GM19455 (cell line): ENCODE measurements around the gene MYH7.
"Not testable (repeated sequence)": the region's sequence is repeated elsewhere in the genome, so short reads cannot be mapped to it uniquely, and the experiment has no call there.

Experiments used
- ATAC-seq: cut with Tn5 transposase; IDR thresholded peaks from one replicate; pipeline ENCODE4 v1.9.1; 2021; ENCODE audit not compliant: unreplicated experiment

MYH7 gene

DNA sequence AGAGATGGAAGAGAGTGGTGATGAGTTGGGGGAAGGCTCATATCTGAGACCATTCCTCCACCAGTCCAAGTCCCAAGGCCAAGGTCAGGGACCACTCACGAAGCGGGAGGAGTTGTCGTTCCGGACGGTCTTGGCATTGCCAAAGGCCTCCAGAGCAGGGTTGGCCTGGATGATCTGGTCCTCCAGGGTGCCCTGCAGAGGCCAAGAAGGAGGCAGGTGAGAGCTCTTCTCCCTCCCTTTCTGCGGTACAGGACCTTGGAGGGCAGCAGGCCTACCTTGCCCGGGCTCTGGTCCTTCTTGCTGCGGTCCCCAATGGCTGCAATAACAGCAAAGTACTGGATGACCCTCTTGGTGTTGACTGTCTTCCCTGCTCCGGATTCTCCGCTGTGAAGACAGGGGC is 4.0 kb downstream of the MYH7 start:
- no peak for ATAC-seq

DNA sequence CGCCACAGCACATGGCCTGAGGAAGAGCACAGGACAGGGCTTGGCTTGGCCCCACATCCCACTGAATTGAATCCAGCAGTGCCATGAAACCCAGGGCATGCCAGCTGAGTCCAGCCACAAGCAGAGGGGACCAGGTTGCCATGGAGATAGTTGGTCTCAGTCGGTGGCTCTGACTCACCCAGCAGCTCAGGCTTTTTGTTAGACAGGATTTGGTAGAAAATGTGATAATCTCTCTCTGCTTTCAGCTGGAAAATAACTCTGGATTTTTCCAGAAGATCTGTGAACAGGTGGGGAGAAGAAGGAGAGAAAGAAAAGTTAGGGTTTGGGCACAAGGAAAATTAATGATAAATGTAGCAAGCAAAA is 4.8 kb downstream of the MYH7 start:
- ATAC-seq = no peak

DNA sequence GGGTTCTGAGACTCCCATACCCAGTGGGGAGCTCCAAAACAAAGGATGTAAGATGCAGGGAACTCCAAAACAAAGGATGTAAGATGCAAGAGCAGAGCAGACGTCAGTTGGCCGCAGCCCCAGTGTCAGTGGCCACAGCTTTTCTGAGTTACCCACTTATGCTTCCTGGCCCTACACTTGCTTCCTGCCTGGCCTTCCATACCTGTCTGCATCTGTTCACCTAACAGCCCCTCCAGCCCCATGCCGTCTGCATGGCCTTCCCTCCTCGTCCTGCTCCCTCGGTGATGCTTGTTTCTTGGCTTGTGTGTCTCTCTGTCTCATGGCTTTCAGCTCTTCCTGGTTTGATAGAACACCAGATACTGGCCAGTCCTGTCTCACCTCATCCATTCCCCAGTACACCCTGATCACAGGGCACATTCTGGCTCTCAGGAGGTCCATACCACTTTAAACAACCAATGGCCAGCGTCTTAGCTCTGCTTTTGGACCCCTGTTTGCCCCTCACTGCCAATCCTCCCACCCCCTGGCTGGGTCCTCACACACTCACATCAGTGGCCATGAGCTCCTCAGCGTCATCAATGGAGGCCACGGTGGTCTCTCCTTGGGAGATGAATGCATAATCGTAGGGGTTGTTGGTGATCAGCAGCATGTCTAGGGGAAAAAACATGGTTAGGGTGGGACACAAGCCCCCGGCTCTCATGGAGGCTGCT is 5.3 kb downstream of the MYH7 start:
- no peak for ATAC-seq

DNA sequence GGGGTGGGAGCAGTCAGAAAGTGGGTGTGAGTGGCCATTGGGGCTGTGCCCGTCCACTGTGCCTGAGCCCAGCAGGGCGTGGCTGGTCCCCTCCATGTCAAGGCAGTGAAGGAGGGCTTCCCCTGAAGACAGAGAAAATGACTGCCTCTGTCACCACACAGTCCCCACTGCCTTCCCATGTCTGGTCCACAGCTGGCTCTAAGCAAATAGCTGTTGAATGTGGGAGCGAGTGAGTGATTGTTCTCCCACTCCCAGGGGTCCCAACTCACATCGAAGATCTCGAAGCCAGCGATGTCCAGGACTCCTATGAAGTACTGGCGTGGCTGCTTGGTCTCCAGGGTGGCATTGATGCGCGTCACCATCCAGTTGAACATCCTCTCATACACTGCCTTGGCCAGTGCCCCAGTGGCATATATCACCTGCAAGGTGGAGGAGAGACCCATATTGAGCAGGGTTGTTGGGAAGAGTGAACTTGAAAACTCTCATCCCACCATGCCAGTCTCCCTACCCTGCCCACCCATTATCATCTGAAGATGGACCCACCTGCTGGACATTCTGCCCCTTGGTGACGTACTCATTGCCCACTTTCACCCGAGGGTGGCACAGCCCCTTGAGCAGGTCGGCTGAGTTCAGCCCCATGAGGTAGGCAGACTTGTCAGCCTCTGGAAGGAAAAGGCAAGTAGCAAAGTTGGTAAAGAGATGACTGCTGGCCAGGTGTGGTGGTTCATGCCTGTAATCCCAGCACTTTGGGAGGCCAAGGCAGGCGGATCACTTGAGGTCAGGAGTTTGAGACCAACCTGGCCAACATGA is 6.6 kb downstream of the MYH7 start:
- no peak for ATAC-seq

DNA sequence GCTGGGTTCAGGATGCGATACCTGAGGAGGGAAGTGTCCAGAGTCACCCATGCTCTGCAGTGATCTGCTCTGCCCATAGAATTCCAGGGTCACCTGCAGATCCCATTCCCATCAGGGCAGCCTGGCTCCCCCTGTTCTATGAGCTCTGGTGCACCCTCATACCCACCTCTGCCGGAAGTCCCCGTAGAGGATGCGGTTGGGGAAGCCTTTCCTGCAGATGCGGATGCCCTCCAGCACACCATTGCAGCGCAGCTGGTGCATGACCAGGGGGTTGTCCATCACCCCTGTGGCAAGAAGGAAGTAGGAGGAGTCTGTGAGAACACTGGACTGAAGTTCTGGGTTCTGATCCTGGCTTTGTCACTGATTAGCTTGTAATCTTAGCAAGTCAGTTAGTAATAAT is 9.7 kb downstream of the MYH7 start:
- not testable (repeated sequence) for ATAC-seq

DNA sequence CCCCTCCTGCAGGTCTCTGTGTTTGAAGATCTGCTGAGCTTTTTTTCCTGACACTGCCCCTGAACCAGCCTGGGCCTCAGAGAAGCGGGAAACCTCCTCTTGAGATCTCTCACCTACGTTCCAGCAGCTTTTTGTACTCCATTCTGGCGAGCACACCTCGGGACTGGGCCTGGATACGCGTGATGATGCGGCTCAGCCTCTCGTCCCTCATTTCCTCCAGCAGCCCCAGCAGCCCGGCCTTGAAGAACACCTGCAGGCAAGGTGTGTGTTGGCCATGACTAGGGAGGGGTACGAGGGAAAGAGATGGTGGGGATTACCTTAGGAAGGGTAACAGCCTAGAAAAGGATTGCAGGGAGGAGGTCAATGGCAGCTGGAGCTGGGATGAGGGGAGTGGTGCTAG is 10.3 kb downstream of the MYH7 start:
- ATAC-seq = no peak

DNA sequence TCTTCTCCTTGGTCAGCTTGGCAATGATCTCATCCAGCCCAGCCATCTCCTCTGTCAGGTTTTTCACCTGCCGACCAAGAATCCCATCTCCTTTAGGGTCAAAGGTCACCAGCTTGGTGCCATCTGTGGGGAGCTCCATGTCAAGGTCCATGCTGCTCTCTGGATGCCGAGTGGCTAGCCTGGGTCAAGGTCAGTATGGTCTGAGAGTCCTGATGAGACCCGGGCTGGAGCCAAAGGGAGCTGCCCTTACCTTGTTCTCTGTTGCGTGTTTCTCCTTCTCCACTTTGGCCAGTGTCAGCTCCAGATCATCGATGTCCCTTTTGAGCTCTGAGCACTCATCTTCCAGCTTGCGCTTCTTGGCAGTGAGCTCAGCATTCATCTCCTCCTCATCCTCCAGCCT is 11.8 kb downstream of the MYH7 start:
- ATAC-seq = no peak

DNA sequence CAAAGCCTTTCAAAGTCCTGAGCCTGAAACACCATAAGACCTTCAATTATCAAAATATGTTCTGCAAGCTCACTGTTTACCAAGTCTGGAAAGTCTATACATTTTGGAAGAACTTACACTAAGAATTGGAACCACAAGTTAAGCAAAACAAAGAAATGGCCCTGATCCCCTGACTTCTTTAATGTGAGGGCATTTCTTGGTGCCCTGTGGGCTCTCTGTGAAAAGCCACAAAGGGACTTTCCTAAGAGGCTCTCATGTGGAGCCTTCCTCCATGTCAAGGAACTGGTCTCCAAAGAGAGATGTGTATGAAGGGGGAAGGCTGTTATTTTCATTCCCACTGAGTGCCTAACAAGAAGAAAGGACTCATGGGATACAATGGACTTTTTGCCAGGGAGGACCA is 13.9 kb downstream of the MYH7 start:
- no peak for ATAC-seq

DNA sequence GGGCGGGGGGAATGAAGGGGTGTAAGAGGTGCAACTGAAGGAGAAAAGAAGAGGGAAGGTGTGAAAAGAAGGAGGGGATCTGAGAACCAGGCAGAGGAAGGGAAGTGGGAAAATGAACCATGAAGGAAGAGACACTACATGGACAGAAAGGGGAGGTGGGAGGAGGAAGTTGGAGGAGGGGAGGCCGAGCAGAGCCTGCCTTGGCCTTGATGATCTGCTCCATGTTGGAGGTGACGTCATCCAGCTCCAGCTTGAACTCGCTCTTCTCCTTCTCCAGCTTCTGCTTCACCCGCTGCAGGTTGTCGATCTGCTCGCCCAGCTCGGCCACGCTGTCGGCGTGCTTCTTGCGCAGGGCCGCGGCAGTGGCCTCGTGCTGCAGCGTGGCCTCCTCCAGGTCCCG is 15.8 kb downstream of the MYH7 start:
- ATAC-seq = not testable (repeated sequence)

DNA sequence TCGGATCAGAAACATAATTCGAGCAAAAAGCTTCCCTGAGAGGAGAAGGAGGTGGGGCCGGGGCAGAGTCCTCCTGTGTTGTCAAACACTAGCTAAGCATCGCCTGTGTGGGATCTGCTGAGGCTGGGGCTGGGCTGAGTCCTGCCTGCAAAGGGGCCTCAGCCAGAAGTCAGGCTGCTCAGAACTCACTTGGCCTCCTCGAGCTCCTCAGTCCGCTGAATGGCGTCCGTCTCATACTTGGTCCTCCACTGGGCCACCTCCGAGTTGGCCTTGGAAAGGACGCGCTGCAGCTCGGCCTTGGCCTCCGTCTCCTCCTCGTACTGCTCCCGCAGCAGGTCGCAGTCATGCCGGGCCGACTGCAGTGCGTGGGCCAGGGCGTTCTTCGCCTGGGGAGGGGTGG is 17.4 kb downstream of the MYH7 start:
- ATAC-seq = no peak

DNA sequence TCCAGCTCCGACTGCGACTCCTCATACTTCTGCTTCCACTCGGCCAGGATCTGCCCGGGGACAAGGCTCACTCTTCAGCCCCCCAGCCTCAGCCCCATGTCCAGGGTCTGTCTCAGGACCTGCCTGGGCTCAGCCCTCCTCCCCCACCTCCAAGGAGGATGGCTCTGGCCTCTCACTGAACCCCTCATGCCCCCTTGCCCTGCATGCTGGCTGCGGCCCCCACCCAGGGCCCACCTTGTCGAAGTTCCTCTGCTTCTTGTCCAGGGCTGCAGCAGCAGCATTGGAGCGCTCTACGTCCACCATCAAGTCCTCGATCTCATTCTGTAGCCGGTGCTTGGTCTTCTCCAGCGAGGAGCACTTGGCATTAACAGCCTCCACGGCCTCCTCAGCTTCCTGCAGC is 18.2 kb downstream of the MYH7 start:
- not testable (repeated sequence) for ATAC-seq

DNA sequence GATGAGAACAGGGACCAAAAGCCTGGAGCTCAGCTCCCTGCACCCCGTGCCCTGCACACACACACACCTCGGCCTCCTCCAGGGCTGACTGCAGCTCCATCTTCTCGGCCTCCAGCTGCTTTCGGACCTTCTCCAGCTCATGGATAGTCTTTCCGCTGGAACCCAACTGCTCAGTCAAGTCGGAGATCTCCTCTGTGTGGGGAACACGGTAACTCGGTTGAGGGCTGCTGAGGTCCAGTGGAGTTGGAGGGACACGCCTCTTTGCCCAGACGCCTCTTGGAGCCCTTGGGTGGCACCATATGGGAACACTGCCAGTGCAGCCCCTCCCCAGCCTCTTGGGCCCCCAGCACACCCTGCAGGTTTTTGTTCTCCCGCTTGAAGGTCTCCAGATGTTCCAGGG is 18.7 kb downstream of the MYH7 start:
- ATAC-seq = no peak

DNA sequence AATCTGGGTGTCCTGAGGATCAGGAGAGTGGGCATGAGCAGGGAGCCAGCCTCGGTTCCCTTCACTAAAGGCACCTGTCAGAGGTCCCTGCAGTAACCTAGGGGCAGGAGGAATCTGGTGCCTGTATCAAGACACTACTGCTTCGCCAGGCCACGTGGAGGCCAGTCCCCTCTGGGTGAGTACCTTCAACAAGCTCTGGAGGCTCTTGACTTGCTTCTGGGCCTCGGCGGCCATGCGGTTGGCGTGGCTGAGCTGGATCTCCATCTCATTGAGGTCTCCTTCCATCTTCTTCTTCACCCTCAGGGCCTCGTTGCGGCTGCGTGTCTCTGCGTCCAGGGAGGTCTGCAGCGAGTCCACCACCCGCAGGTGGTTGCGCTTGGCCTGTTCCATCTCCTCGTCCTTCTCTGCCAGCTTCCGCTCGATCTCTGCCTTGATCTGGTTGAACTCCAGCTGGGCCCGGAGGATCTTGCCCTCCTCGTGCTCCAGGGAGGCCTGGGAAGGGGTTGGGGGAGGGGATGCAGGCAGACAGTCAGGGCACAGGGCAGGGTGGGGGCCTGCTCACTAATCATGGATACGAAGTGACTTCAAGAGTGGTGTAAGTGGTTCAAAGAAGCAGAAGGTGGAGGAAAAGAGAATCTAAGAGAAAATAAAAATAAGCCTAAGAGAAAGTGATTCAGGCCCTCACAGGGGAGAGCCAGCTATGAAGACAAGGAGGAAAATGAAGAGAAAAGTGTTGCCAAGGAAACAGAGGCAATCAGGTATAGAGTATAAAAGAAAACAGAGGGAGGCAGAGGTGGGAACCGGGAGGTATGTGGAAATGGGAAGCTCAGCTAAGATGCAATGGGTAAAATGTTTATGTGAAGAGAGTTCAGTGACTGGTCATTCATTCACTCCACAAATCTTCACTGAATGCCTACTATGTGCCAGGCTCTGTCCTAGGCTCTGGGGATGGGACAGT is 19.4 kb downstream of the MYH7 start:
- no peak for ATAC-seq

DNA sequence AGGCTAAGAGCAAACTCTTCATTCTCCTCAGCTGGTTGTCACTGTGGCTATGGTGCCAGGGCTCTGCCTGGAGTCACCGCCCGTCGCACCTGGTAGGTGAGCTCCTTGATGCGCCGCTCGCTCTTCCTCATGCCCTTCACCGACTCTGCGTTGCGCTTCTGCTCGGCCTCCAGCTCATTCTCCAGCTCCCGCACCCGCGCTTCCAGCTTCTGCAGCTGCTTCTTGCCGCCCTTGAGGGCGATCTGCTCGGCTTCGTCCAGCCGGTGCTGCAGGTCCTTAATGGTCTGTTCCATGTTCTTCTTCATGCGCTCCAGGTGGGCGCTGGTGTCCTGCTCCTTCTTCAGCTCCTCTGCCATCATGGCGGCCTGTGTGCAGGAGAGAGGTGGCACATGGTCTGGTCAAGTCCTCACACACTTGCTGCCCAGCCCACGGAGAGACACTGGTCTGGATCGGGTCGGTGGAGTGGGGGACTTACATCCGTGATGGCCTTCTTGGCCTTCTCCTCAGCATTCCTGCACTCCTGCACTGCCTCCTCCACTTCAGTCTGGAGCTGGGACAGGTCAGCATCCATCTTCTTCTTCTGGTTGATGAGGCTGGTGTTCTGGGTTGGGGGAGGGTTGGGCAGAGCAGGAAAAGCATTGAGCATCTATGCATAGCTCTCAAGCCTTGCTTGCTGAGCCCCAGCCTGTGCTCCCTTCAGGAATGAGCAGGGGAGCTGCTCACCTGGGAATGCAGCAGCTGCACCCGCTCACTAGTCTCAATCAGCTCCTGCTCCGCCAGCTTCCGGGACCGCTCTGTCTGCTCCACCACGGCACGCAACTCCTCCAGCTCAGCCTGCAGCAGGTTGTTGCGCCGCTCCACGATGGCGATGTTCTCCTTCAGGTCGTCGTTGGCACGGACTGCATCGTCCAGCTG is 20.3 kb downstream of the MYH7 start:
- no peak for ATAC-seq

DNA sequence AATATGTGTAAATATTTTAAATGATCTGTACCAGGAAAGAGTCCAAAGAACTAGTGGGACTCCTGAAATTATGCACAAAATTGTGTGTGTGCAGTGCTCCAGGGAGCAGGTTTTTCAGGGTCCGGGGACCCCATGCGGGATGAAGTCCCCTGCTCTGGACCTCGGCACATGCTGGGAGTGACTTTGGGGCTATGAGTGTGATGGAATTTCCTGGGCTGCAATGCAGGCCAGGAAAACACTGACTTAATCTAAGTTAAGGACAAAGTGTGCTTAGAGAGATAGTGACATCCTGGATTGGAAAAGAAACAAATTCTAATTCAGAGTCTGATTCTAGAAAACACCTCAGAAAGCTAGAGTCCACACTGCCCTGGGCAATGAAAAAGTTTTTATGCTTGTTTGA is 21.2 kb downstream of the MYH7 start:
- ATAC-seq = no peak

DNA sequence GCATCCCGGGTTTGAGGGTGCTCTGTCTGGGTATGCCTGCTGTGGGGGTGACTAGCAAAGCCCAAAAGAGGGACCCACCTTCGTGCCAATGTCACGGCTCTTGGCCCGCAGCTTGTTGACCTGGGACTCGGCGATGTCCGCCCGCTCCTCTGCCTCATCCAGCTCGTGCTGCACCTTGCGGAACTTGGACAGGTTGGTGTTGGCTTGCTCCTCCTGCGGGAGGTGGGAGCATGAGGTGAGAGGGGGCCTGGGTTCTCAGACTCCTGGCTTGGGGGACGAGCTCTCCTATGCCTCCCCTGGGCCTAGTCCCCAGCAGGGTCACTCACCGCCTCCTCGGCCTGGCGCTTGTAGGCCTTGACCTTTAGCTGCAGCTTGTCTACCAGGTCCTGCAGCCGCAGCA is 21.8 kb downstream of the MYH7 start:
- ATAC-seq = no peak

DNA sequence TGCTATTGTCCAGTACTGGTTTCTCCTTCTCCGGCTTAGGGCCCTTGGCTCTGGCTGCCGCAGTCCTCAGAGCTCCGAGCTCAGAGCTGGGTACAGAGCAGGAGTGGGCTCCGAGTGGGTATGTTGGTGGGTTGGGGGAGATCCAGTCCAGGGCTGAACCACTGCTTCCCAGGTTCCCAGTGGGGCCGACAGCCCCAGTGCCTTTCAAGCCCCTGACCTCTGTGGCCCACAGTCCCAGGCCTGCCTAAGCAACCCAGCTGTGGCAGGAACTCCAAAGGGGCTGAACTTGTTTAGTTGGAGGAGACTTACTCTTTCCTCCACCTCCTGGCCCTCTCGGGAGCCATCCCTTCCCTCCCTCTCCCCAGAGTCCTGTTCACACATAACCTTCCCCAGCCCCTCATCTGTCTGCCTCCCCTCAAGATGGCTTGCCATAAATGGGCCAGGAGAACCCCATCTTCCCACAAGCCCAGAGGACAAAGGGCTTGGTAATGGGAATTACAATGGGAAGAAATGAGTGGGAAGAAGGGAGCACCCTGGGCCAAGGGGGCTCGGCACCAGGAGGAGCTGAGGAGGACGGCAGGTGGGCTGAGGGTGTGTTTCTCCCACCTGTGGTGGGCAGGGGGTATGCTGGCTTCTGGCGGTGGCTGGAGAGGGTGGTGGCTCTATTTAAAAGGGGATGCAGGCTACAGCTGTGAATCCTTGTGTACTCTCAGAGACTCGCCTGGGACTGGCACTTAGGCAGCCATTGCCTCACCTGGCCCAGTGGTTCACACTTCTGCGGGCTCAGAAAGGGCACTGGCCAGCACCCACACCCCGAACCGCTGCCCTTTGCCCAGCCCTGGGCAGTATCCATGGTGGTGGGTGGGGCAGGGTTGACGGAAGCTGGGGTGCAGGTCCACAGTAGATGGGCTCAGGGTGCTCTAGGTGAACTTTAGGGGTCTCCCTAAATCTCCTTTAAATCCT is 23.6 kb downstream of the MYH7 start:
- ATAC-seq = no peak

DNA sequence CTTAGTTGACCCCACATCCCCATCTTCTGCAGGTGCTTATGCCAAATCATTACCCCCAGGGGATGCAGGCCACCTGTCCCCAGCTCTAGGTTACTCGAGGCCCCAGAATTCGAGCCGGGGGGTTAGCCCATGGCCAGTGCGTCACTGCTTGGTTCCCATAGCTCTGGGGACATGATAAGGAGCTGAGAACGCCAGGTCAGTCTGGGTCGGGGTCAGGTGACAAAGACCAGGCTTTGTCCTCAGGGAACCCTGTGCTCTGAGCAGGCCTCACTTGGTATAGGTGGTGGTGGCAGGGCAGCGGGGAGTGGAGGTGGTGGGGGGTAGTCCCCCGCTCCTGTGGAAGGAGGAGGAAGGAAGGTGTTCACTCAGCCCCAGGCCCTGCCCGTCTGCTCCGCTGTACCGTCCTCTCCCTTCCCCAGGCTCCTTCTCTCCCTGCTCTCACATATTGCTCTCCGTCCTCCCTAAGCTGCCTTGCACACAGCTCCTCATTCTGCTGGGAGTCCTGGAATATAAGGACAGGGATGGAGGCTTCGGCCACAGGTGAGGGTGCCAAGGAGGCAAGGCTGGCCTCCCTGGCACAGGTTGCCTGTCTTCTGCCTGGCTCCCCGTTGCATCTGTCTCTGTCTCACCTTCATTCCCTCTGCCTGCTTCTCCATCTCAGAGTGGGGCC is 25.4 kb downstream of the MYH7 start:
- ATAC-seq = no peak

DNA sequence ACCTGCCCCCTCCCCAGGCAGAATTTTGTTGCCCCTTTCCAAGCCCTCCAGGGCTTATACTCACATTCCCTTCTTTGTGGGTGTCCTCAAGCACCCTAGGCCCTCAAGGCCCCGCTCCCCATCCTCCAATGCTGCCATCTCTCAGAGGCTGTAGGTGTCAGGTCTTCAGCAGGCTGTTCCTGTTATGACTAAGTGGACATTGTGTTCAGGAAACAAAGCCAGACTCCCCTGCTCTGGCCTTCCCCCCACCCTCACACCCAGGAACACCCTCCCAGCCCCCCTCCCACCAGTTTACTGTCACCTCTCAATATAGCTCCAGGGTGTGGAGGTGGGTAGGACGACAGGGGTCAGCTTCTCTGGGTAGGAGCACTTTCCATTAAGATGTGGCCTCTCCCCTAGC is 26.0 kb downstream of the MYH7 start:
- ATAC-seq = no peak
